CD4-positive, alpha-beta T cell treated with Interleukin-15 for 4 hours (primary cell): ENCODE measurements around the gene FCHSD1.
A peak's percentile ranks its signal among the peaks of the same experiment; 100 is the strongest.
"Not testable (repeated sequence)": the region's sequence is repeated elsewhere in the genome, so short reads cannot be mapped to it uniquely, and the experiment has no call there.

Experiments
- DNase-seq: peaks from one replicate; pipeline ENCODE4 v3.0.0-alpha.2; 2020; ENCODE audit warnings: low spot score

The FCHSD1 gene

GRCh38 chr5:141617682-141618029, 33.6 kb downstream of the FCHSD1 start:
- DNase-seq = no peak

DNA sequence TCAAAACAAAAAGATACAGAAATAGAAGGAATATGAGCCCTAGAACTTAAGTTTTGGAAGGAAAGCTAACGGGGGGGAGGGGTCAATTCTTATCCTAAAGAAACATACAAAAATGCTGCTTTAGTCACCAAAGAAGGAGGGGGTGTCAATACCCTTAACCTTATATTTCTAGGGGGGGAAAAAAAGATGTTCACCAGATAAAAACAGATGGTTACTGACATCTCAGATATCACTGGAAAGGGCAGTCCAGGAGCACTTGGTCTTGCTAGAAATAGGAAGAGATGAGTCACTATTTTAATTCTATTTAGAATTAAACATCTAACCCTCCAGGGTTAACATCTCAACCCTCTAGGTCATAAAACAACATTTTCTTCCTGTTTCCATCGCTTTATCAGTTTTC, 34.1 kb downstream of the FCHSD1 start:
- no peak for DNase-seq

- no peak for DNase-seq
Measured at GRCh38 chr5:141615991-141616720, 35.1 kb downstream of the FCHSD1 start.

- no peak for DNase-seq
Measured at GRCh38 chr5:141613344-141613743, 37.9 kb downstream of the FCHSD1 start.

- DNase-seq = no peak
Measured at GRCh38 chr5:141611289-141611688, 39.9 kb downstream of the FCHSD1 start.

DNA sequence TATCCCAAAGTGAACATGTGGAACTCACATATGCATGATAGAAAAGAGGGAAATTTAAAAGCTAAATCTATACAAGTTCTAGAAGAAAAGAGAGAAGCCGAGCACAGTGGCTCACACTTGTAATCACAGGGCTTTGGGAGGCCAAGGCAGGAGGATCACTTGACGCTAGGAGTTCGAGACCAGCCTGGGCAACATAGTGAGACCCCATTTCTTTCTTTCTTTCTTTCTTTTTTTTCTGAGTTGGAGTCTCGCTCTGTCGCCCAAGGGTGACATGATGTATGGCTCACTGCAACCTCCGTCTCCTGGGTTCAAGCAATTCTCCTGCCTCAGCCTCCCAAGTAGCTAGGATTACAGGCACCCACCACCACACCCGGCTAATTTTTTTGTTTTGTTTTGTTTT, 41.3 kb downstream of the FCHSD1 start:
- not testable (repeated sequence) for DNase-seq

DNA sequence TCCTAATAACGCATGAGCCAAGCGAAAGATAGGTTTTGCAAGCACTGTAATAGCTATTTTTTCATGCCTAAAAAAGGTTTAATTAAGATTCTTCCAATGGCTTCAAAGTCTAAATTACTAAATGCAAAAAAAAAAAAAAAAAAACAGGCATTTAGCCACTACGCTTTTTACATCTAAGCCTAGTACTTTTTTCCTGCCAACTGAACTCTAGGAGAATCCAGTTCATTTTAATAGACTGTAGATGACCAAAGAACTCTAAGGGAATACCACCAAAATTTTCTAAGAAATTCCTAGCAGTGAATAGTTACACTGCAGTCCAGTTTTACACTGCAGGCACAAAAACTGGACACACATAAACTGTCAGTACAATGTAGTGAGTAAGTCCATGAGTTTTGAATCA, 42.2 kb downstream of the FCHSD1 start:
- no peak for DNase-seq

GRCh38 chr5:141608557-141608956, 42.7 kb downstream of the FCHSD1 start:
- no peak for DNase-seq

DNA sequence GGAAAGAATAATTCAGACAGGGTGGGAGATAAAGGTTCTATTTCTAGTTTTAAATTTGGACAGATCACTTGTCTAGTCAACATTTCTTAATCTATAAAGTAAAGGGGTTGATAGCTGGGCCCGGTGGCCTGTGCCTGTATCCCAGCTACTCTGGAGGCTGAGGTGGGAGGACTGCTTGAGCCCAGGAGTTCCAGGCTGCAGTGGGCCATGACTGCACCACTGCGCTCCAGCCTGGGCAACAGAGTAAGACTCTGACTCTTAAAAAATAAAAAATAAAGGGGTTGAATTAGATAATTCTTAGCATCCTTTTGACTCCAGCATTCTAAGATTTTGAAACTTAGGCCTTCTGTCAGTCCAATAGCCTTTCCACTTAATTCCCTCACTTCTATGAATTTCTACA, 43.2 kb downstream of the FCHSD1 start:
- DNase-seq = no peak

DNA sequence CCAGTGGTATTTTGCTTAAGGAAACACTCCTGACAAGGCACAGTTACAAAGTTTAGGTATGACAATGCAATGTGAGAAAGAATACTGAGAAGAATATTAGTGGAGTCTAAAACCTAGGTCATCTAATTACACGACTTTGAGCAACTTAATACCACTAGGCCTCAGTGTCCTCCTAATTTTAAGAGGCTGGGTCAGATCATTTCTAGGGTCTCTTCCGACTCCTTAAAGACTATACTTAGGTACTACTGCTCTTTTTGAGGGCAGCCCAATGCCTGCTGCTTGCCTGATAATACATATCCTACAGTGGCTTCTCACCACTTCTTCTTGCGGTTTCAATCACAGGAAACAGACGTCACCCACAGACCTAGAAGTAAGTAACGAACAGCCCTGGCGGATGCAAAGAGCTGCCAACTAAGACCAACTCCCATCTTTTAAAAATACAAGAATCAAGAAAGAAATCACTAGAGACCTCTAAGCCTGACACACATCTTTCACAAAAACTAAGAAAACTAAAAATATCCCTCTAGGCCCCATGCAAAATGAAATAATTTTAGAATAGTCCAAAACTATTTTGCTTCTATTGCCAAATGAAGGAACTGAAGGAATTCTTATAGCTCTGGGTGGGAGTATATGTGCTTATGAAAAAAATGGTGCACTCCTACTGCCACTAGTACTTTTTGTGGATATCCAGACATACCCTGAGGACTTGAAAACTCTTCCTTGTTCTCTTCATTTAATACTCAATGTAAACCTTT, 45.5 kb downstream of the FCHSD1 start:
- peak; percentile 85 for DNase-seq

DNA sequence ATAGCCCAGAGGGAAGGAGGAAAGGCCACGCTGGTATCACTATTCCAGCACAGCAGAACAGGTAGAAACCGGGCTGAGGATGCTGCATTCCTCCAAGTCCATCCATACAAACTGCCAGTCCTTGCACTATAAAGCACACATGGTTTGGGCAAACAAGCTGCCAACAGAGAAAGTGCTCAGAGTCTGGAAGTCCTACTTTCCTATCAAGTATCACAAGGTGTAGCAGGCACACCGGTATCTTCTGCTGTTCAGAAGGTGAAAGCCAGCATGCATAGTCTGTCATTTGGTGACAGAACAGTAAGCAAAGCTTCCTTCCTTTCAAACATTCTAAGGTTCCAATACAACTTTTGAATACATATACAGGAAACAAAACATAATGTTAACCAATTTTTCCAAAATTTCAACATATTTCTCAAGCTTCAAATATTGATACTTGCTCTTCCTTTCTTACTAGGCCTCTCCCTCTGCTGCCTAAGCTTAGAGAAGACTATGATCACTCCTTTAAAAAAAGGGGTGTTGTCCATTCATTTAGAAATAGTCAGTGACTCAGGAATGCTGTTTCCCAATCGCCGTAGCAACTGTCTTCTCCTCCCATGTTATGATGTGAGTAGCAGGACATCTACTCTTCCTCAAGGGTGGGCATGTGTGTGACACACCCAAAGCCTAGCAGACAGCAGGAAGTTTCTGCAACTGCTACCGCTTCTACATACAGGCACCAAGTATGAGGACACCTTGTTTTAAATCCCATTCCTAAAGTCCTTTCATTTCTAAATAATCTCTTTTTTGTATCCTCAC, 47.1 kb downstream of the FCHSD1 start:
- peak; percentile 52 for DNase-seq

- DNase-seq = no peak
Measured at GRCh38 chr5:141602606-141603005, 48.6 kb downstream of the FCHSD1 start.

DNA sequence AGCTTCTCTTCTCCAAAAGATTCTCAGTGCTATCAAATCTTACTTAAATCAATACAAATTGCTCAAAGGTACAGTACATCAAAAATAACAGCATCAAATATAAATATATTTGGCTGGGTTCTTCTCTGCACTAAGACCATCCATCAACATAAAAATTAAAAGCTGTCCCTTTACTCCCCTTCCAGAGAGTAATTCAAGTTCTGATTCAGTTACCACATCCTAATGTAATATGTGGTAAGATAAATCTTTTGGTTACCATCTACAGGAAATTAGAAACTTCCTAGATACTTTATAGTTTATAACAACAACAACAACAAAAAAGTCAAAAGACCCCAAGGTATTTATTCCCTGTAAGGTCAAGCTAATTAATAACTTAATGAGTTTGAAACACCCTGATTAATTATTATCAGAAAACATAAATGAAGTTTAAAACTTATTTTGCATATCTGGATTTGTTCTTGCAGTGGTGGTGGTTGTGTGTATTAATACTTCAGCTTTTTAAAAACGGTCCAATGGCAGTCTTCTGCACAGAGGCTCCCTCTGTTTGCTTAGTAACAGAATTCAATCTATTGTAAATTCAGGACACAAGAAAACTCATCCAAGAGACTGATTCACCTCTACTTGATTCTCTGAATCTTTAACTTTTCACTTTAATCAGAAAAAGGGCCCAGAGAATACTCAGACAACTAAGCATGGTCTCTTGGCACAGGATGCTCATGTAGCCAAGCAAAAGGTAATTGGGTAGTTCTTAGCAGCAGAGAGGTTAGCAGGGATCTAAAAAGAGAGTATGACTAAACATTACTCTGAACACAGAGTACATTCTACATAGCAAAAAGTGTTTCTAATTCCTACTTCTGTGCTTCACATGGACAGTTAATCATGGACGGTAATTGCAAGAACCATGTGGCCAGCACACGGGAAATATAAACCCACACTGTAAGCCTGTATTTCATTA, 52.5 kb downstream of the FCHSD1 start:
- DNase-seq = peak; percentile 79

DNA sequence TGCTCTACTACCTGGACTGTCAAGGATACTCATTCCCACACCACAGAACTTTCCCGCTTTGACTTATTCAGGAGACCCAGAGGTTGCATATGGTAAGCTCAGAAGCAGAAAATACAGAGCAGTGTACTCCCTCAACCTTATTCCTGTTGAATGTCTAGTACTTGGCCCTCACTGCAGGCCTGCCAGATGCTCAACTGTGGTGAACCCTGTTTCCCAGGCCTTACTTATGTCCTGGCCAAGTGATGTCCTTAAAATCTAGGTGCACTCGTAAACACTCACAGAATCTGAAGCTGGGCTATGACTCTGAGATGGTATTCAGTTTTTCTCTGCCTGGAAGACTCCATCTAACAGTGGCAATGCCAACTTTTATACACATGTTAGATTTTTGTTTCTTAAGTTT, 53.4 kb downstream of the FCHSD1 start:
- DNase-seq = no peak

DNA sequence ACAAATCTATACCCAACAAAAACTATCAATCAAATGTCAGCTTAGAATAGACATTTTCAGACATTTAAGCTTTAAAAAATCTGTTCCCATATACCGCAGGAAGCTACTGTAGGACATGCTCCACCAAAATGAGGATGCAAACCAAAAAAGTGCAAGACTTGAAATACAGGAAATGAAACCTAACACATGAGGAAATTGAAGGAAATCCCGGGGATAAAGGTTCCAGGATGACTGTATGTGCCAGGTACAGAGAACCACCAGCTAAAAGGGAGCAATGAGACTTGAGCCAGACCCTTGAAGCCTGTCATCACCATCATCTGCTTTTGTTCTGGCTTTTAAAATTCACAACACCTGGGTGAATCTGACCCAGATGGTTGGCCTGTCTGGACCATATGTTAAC, 53.8 kb downstream of the FCHSD1 start:
- no peak for DNase-seq

- DNase-seq = no peak
Measured at GRCh38 chr5:141596867-141597266, 54.4 kb downstream of the FCHSD1 start.

DNA sequence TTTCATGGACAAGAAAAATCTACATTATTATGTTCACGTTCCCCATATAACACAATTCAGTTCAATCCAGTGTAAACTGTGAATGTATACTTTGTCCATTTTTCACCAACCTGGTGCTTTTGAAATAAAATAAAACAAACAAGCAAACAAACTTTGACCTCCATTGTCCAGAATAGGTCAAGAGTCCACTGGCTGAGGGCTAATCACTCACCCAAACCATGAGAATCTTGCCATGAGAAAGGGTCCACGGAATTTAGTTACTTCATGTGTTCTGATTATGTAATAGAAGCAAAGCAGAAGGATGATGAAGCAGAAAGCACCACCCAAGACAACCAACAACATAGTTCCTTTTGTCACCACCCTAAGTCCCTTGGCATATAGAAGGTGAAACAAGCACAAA, 61.1 kb downstream of the FCHSD1 start:
- no peak for DNase-seq
